GM19328 (cell line): ENCODE data around the gene ACTL6A.

Source experiments
- ATAC-seq: cut with Tn5 transposase; IDR thresholded peaks from one replicate; pipeline ENCODE4 v1.9.1; 2021; ENCODE audit warnings: mild to moderate bottlenecking, moderate library complexity; ENCODE audit not compliant: unreplicated experiment

ACTL6A gene

GRCh38 chr3:179589143-179589542 lies 26.4 kb downstream of the ACTL6A start:
- no peak for ATAC-seq

- no peak for ATAC-seq
These were observed 27.9 kb downstream of the ACTL6A start for GRCh38 chr3:179590669-179591068.

GRCh38 chr3:179591313-179591712 lies 28.6 kb downstream of the ACTL6A start:
- no peak for ATAC-seq

- no peak for ATAC-seq
These were observed 36.8 kb downstream of the ACTL6A start for GRCh38 chr3:179599531-179599930.

- ATAC-seq = no peak
These were observed 40.6 kb downstream of the ACTL6A start for GRCh38 chr3:179603321-179603720.

- ATAC-seq = no peak
These were observed 41.1 kb downstream of the ACTL6A start for GRCh38 chr3:179603831-179604230.

GRCh38 chr3:179604321-179605078 lies 41.8 kb downstream of the ACTL6A start, which contains the start of the genes MRPL47 and NDUFB5:
MRPL47 (minus strand) TSS chr3:179604638; CDS start chr3:179604624, 14 bp downstream.
NDUFB5 (plus strand) TSS chr3:179604794; CDS start chr3:179604816, 22 bp downstream.
- ATAC-seq = peak; percentile 92

GRCh38 chr3:179606534-179607085 lies 43.9 kb downstream of the ACTL6A start:
- no peak for ATAC-seq

GRCh38 chr3:179608931-179609720 lies 46.4 kb downstream of the ACTL6A start:
- ATAC-seq = peak; percentile 54

- ATAC-seq = no peak
These were observed 47.3 kb downstream of the ACTL6A start for GRCh38 chr3:179610066-179610465.

- ATAC-seq = no peak
These were observed 51.1 kb downstream of the ACTL6A start for GRCh38 chr3:179613807-179614206.

- ATAC-seq = no peak
These were observed 52.9 kb downstream of the ACTL6A start for GRCh38 chr3:179615458-179616173.

- no peak for ATAC-seq
These were observed 59.3 kb downstream of the ACTL6A start for GRCh38 chr3:179622023-179622422.

GRCh38 chr3:179624451-179624850 lies 61.7 kb downstream of the ACTL6A start:
- no peak for ATAC-seq

GRCh38 chr3:179630753-179631451 lies 68.2 kb downstream of the ACTL6A start:
- ATAC-seq = no peak
